GM12892 (cell line): Measurements from ENCODE around the gene CSNK1G2.

Experiments used
- POLR2A ChIP-seq: IDR thresholded peaks from 2 replicates; pipeline ENCODE4 v1.6.1; 2011; ENCODE audit warnings: low read depth, low read length, control low read depth
- POLR2AphosphoS5 ChIP-seq: IDR thresholded peaks from 2 replicates; pipeline ENCODE4 v1.6.1; 2011; ENCODE audit warnings: low read depth, low read length, control low read depth
- TAF1 ChIP-seq: IDR thresholded peaks from 2 replicates; pipeline ENCODE4 v1.6.1; 2011; ENCODE audit warnings: low read depth, mild to moderate bottlenecking, control low read depth, low read length, borderline replicate concordance

GRCh38 chr19:2011169-2011568, 70.2 kb downstream of the CSNK1G2 start:
- TF ChIP-seq POLR2AphosphoS5 (no peak), POLR2A (no peak), TAF1 (no peak)
